ENCODE measurements around the gene LINGO4. TPM values are rescaled to one million over a fixed set of nuclear protein-coding genes. Genes with fewer than 3 reads are reported as not detected.

LINGO4 gene, protein sequence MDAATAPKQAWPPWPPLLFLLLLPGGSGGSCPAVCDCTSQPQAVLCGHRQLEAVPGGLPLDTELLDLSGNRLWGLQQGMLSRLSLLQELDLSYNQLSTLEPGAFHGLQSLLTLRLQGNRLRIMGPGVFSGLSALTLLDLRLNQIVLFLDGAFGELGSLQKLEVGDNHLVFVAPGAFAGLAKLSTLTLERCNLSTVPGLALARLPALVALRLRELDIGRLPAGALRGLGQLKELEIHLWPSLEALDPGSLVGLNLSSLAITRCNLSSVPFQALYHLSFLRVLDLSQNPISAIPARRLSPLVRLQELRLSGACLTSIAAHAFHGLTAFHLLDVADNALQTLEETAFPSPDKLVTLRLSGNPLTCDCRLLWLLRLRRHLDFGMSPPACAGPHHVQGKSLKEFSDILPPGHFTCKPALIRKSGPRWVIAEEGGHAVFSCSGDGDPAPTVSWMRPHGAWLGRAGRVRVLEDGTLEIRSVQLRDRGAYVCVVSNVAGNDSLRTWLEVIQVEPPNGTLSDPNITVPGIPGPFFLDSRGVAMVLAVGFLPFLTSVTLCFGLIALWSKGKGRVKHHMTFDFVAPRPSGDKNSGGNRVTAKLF
- polyA plus RNA-seq (2013, experiment 1 of 2; ENCODE audit: insufficient read length), result not detected
- polyA plus RNA-seq (2013, experiment 2 of 2; ENCODE audit: insufficient read length), result not detected

DNA sequence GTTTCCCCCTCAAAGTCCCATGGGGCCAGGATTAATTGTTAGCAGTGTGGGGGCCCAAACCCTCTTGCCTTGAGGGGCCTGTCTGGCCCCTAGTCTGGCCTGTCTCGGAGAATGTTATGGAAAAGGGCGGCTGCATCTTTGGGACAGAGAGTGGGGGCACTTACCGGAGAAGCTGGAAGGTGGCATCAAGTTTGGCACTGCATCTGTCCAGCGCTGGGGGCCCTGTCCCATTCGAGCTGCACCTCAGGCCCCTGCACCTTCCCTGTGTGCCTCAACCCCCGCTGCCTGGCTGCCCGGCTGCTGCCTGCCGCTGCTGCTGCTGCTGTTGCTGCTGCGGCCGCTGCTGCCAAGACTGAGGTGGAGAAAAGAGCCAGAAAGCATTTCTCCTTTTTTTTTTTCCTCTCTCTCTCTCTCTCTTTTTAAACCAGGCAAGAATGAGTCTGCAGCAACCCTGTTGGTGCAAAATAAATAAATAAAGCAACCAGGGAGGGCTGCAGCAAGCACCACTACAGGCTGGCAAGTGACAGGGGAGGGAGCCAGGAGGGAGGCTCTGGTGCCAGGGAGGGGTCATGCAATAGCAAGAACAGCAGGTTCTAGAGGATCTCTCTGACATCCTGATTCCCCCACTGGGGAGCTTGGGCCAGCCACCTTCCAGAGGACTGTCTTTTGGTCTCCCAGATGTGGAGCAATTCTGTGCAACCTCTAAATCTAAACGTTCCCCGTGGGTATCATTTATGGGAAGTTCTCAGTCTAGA lies at the start of gene LINGO4:
LINGO4 (minus strand) TSS at position 354 of the 755 bp plus-strand sequence. CDS start 2,715 bp downstream, outside the sequence.
- DNase-seq, result no peak

DNA sequence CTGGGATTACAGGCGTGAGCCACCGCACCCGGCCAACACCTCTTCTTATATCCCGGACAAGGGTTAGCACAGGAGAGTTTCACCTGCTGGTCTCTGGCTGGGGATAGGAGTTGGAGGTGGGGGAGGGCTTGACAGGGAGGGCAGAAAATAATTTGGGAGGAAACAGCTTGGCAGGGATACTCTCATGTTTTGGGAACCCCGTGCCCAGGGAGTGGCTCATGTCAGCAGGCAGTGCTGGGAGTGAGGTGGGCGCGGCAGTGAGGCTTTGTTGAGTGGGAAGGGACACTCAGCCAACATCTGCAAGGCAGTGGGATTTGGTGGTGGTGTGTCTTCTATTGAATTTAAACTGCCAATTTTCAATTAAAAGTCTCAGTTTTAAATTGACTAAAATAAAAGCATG lies 49.4 kb upstream of the LINGO4 start:
- DNase-seq, result no peak

DNA sequence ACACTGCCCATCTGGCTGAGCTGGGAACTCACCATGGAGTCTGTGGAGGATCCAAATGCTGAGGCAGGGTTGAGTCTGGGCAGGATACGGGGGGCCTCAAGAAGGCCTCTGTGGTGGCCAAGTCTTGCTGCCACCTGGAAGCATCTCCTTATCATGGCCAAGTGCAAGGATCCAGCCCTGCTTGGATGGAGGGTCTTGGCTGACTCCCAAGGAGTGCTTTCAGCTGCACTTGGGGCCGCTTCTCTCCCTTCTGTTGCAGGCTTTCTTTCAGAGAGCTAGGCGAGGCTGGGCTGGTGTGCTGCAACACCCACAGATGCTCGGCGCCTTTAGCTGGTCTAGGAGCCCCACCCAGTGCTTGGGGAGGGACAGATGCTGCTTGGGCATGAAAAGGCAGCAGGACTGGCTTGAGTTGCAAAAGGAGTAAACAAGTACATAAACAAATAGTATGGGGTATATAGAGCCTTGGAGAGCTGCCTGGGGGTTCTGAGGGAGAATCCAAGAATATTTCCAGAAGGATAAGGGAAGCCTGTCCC lies 48.3 kb upstream of the LINGO4 start, which contains the start of gene THEM5:
THEM5 (minus strand) TSS at position 302 of the 533 bp plus-strand sequence; CDS start at position 155, 147 bp downstream.
- no peak for DNase-seq

DNA sequence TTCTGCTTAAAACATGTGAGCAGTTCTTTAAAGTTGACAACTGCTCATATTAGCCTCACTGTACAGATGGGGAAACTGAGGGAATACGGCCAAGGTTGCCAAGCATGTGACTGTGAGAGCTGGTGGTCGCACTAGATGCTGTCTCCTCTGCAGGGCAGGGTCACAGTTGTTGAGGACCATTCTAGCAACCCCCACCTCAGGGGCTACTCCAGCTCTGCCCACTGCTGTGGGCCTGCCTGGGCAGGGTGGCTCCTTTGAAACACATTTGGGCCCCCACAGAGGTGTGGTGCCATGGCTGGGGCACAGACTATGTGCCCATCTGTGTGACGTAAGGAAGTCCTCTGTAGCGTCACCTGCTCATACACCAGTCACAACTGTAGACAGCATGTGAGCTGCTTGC lies 47.5 kb upstream of the LINGO4 start:
- no peak for DNase-seq

DNA sequence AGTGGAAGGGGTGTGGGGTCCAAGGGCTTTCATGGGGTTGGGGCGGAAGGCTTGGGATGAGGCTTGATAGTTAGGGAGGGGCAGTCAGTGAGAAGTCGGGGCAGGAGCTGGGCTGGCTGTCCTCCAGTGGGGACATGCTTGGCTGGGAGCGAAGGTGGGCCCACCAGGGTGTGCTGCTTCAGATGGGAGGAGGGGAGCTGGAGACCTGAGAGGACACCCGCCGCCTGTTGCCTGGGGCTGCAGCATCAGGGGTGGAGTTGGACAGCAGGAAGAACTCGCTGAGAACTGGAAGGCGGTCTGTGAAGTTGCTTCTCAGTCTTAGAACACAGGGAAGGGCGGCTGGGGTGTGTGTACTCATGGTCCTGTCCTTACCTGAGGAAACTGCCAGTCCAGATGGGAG lies 46.7 kb upstream of the LINGO4 start:
- no peak for DNase-seq

DNA sequence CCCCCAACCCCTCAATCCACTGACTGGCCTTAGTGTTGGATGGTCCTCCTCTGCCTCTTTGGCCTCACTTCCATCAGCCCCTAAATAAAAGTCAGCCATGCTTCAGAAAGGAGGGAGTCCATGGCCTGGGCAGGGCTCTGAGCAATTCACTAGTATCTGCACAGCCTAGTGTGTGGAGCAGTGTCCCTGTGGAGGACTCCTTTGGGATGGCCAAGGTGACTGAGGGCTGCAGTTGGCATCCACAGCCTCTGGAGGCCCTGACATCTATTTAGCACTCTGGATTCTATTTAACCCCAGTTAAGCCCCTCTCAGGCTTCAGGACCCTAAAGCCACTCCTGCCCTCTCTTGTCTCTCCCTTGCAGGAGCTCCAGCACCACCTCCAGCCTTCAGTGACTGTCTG lies 44.7 kb upstream of the LINGO4 start:
- no peak for DNase-seq

DNA sequence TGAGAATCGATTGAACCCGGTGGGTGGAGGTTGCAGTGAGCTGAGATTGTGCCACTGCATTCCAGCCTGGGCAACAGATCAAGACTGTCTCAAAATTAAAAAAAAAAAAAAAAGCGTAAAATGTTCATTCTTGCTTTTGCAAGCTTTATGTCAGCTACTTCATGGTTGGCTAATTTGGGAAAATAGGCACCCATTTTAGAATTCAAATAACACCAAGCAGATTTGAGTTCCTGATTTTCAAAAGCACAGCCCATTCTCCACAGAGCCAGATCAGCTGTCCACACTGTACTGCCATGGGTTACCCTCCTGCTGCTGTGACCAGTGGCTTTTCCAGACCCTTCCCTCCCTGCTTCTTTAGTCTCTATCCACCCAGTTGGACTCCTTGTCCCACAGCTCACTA lies 43.9 kb upstream of the LINGO4 start:
- DNase-seq, result no peak

DNA sequence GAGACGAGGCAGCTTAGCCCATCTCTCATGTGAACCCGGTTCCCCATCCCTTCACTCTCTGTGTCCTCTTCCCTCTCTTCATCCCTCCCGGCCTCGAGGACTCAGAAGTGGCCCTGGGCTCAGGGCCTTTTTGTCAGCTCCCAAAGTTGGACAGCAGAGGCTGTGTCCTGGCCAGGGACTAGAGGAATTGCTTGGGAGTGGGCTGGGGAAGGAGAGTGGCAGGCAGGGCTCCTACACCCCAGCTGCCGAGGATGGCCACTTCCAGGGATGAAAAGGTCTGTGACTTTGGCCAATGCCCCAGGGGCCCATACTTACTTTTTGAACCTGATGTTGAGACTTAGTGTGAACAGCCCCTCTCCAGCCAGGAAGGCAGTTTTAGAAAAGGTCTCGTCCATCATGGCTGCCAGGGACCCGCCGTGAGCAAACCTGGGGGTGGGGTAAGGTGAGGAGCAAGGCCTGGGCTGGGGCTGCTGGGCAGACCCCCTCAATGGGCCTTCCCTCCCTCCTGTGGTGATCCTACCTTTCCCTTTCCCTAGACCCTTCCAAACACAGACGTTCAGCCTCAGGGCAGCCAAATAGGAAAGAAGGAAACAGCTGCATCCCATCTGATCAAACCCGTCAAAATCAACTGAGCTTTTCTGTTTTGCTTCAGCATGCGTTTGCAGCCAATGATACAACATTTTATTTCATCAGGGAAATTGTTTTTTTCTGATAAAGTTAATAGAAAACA lies 42.8 kb upstream of the LINGO4 start:
- DNase-seq, result no peak

DNA sequence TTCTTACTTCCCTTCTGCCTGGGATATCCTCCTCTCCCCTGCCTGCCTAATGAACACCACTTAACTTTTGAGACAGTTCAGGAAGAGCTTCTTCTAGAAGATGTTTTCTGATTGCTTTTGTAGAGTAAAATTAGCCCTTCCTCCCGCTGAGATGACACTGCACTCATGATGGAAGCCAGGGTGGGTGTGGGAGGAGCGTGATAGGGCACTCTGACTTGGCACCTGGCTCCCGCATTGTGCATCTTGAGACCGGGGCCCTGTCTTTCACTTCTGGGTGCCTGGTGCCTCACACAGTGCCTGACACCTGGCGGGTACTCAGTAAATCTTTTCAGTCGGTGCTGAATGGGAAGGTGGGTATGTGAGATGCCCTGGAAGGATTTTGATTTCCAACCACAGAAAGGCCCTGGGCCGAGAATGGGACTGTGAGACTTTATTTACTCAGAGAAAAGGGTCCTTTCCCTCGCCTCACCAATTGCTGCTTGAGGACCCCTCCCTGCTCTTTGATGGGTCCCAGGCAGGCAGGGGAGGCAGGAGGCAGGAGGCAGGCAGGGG lies 41.5 kb upstream of the LINGO4 start:
- DNase-seq, result no peak

DNA sequence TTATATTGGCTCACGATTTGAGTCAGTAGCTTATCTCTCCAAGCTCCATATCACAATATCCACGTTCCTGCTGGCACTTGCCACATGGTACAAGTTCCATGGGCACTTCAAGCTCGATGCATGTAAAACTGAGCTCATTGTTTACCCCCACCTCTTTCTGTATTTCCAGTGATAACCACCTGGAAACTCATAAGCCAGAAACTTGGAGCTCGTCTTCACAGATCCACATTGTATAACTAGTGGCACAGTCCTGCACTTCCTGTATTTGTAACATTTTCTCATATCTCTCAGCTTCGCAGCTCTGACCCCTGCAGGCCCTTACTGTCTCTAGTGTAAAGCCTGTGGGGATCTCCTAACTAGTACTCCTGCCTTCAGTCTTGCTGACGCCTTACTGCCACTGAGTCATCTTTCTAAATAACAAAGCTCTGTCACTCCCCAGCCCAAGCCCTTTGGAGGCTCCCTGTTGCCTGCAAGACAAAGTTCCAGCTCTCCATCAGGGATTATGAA lies 40.9 kb upstream of the LINGO4 start:
- DNase-seq, result peak; percentile 26

DNA sequence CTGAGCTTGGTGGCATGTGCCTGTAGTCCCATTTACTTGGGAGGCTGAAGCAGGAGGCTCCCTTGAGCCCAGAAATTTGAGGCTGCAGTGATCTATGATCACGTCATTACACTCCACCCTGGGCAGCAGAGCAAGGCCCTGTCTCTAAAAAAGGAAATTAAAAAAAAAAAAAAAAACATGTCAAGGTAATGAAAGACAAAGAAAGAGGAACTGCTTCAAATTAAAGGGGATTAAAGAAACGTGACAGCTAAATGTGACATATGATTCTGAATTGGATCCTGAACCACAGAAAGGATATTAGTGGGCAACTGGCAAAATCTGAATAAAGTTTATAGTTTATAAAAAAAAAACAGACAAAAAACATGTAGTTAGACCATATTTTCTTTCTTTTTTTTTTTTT lies 38.2 kb upstream of the LINGO4 start:
- no peak for DNase-seq

DNA sequence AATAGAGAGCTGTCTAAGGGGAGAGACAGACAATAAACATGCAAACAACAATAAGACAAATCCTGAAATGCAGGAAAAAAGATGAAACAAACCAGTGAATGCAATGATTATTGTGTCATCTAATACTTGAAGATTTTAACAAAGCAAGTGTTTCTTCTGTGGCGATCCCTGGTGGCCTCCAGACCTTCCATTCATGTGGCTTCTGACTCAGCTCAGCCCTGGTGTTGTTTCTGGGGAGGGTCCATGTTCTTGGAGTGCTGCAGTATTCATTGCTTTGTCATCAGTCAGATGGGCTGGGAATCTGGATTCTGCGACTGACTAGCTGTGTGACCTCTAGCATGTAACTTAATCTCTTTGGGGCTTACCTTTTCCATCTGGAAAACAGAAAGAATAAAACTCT lies 35.9 kb upstream of the LINGO4 start:
- peak; percentile 25 for DNase-seq

DNA sequence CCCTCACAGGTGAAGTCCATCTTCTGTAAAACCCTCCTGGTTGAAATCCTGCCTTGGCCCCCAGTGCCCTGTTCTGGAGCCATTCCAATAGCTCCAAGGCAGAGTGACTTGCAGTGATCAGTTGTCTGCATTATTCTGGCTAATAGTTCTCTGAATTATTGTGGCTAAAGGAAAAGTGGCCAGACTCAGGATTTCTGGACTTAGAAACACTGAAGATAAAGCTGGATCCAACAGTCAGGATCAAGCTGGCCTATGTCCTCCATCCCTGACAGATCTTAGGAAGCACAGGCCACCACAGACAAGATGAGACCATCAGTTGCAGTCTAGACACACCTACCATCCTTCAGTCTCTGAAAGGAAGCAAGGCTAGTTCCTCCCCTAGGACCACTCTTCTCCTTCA lies 35.2 kb upstream of the LINGO4 start:
- no peak for DNase-seq

DNA sequence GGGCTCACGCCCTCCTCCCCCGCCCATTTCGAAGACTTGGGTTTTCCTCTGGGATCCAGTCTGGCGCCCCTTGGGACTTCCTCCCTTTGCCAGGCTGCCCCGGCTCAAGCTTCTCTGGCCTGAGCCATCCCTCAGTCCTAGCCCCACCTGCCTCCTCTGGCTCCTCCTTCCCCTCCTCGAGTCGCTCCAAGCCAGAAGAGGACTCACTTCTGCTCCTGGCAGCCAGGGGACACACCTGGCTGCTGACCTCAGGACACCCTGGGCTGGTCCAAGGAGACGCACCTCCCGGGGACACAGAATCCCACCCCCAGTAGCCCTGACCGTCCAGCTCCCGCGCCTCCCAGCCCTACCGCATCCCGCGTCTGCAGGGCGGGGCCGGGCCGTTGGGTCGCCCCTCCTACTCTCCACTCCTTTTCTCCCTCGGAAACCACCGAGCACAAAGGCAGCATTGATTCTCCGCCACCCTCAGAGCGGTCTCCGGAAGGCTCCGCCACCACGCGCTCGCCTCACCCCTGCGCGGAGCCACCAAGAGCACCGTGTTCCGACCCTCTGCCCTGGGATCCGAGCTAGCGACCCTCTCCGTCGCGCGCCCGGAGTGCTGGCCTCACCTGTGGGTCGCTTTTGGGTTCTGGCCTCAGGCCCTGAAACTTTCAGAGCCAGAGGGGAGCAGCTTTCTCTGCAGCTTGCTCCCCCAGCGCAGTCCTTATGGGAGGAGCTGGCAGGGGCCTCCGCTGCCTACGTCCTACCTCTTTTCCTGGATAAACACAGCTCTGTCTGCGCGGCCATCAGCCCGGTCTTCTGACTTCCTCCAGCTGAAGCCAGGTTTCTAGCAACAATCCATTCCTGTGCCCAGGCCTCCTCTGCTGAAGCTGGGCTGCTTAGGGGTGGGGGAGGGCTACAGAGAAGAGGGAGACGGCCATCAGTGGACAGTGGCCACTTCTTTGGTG lies 34.5 kb upstream of the LINGO4 start, which contains the start of gene C2CD4D:
C2CD4D (minus strand) TSS at position 364 of the 947 bp plus-strand sequence. CDS start 831 bp downstream, outside the sequence.
- no peak for DNase-seq

DNA sequence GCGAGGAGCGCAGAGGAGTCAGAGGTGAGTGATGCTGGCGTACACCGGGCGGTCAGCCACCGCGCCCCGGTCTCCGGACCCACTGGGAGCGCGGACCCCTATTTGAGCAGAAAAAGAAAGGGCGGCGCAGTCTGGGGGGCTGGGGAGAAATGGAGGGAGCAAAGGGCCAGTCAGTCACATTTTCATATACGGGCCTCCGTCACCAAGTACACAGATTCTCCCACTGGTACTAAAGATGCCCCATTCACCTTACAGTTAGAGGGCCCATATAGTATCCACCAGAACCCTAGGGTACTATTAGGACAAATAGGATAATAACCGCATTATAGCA lies 33.8 kb upstream of the LINGO4 start:
- DNase-seq, result no peak

DNA sequence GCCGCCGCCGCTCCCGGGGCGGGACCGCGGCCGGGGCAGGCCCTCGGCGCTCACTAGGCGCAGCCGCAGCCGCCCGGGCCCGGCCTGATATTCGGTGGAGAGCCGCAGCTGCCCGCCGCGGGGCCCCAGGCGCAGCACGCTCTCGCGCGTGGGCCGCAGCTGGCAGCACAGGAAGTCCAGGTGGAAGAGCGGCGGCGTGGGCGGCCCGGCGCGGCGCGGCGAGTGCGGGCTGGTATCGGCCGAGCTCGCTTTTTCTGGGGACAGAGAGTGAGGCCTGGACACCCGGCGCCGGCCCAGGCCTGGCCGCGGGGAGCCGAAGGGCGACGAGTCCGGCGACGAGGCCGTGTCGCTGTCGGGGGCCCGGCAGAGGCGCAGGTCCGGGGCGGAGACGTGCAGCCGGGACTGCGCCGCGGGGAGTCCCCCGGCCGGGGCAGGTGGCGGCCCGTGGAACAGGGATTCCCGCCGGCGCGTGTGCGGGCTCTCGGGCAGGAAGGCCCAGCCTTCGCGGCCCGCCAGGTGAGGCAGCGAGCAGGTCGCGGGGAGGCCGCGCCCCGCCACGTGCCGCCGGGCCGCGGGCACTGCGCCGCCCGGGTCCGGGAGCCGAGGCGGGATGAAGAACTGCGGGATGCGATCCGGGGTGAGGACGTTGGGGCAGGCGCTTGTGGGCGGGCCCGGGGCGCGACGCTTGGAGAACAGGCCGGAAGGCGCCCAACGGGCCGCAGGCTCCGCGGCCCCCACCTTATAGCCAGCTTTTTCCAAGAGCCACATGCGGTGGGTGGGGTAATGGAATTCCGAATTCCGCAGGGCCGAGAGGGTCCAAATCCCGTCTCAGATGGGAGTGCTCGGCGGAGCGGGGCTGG lies 33.2 kb upstream of the LINGO4 start:
- DNase-seq, result no peak

DNA sequence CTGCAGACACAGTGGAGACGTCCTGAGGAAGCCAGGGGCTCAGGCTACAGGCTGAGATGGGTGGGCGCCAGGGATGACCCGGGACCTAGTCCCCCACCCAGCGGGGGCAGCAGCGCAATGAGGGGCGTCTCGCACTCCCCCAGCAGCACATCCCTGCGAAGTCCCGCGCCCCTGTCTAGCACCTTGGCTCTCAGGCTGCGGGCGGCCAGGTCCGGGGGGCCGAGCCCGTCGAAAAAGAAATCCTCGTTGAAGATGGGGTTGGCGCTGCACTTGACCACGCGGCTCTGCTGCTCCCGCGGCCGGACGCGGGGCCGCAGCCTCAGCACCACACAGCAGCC lies 32.6 kb upstream of the LINGO4 start:
- DNase-seq, result no peak

DNA sequence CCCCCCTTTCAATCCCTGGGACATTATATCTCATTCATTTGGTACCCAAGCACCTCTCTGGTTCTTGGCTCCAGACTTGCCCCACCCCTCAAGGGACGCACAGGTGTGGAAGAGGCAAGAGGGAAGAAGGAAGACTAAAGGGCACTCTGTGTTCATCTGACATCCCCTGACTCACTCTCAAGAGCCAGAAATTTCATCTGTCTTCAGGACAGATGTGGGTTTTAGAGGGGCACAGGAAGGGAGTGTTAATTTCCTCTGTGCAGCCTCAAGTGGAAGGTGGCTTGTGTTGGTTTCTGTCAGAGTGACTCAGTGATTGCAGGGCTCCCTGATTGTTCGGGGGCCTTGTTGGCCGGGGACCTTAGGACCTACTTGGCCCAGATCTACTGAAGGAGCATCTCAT lies 32.0 kb upstream of the LINGO4 start:
- DNase-seq, result no peak

DNA sequence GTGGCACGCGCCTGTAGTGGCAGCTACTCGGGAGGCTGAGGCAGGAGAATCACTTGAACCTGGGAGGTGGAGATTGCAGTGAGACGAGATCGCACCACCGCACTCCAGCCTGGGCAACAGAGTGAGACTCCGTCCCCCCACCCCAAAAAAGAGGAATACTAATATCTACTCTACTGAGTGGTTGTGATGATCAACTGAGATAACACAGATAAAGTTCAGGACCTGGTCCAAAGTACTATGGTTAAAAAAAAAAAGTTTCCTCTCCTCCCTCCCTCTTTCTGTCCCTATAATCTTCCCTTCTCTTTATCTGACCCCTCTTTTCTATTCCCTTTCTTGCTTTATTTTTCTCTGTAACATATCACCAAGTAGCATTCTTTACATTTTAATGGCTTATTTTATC lies 30.4 kb upstream of the LINGO4 start:
- DNase-seq, result no peak

DNA sequence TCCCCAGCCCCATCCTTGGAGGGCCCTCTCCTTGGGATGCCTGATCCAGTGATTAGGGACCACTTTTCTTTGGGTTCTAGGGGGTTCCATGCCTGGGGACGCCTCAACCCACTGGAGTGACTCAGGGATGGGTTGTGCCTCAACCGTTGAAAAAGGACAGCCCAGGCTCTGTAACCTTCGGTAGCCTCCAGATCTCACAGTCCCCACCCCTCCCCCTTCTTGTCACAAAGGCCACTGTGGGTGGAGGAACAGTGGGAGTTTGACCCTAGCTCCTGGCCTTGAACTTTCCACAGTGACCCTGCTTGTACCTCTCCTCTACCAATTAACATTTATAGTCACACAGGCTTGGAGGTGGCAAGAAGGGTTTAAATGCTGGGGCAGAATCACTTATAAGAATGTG lies 29.0 kb upstream of the LINGO4 start:
- no peak for DNase-seq
